IgD-negative memory B cell (primary cell): ENCODE results near the gene STMN1. TPM values are rescaled to one million over a fixed set of nuclear protein-coding genes. Genes with fewer than 3 reads are reported as not detected.
A peak's percentile ranks its signal among the peaks of the same experiment; 100 is the strongest.

Experiments
- H3K27ac Mint-ChIP-seq, 3 donors: one replicate each; pipeline ENCODE4 v1.8.0; 2020 to 2022; ENCODE audit warnings: mild to moderate bottlenecking in 3 of 3, mixed read lengths in 3 of 3, moderate library complexity in 1 of 3
- H3K27me3 Mint-ChIP-seq: one replicate; pipeline ENCODE4 v1.8.0; 2021; ENCODE audit warnings: mixed read lengths
- H3K36me3 Mint-ChIP-seq: one replicate; pipeline ENCODE4 v1.8.0; 2020; ENCODE audit warnings: mild to moderate bottlenecking, mixed read lengths
- H3K4me1 Mint-ChIP-seq, 3 donors: one replicate each; pipeline ENCODE4 v1.8.0; 2020 to 2022; ENCODE audit warnings: mixed read lengths in 3 of 3, mild to moderate bottlenecking in 1 of 3
- H3K4me3 Mint-ChIP-seq, 4 donors: one replicate each; pipeline ENCODE4 v1.8.0; 2020 to 2022; ENCODE audit warnings: mild to moderate bottlenecking in 4 of 4, mixed read lengths in 4 of 4, moderate library complexity in 3 of 4
- H3K9me3 Mint-ChIP-seq, 3 donors: one replicate each; pipeline ENCODE4 v1.8.0; 2020 to 2021; ENCODE audit warnings: mixed read lengths in 3 of 3, mild to moderate bottlenecking in 1 of 3
- polyA plus RNA-seq: library from polyadenylated mRNA; unstranded; fragments of 300-500 nt; fragmentation: Illumina TruSeq; gene quantifications from one replicate; pipeline ENCODE4 v1.2.3, GENCODE V29; 2021

Gene STMN1
- polyA plus RNA-seq, 1 donor from 2014 or later = 47.4 TPM

DNA sequence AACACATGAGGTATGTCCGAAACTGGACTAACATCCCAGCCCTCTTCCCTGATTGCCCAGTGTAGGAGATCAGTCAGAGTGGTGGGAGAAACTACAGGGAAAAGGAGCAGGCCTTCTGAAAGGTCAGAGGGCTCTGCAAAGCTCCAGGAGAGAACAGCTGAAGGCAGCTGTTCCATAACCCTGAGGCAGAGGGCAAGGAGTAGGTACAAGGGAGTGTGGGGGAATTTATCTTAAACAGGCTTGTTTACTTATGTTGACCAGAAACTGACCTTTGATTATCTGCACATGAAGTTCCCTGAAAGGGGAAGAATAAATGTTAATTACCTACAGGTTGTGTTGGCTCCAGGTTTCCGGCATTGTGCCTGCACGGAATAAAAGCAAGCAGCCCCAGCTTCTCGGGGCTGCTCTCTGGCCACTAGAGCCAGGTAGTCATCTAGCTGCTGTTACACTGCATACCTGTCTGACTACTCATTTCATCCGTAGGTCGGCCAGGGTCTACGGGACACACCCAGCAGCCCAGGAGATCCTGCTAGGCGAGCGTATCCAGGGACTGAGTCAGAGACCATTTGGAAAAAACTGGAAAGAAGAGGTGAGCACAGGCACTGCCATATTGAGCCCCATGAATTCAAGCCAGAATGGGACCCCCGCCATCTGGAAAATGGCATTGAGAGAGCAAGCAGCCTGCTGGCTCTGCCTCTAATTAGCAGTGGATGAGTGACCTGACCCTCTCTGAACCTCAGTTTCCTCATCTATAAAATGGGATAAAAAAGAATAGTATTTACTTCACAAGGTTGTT is 15.8 kb downstream of the STMN1 start:
- no peak overlapping the region for H3K27ac Mint-ChIP-seq
- peaks cover 4% of the 10 kb centered on the region for H3K36me3 Mint-ChIP-seq
- no peaks in the 10 kb centered on the region for H3K27me3 Mint-ChIP-seq
- no peaks in the 10 kb centered on the region for H3K9me3 Mint-ChIP-seq
- H3K4me3 Mint-ChIP-seq = no peak overlapping the region
- H3K4me1 Mint-ChIP-seq = peaks cover 3 to 6% (median 4%) of the 10 kb centered on the region in 3 donors

DNA sequence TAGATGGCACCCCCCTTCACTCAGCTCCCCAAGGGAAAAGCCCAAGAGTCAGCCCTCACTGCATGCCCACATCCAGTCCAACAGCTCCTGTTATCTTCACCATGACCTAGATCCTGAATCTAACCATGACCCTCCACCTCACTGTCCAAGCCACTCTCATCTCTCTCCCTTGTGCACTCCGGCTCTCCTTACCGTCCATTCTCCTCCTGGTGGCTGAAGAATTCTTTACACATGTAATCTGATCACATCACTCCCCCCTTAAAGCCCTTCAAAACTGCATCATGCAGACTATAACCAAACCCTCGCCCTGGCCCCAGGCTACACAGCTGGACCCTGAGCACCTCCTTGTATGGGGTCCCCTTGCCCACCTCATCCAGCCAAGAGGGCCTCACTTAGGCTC is 16.7 kb downstream of the STMN1 start:
- Mint-ChIP-seq H3K36me3 (peaks cover 2% of the 10 kb centered on the region), H3K27ac (peak overlapping the region in 1 of 3 donors; percentile 89), H3K4me1 (peaks cover 0 to 2% (median 0%) of the 10 kb centered on the region in 3 donors), H3K4me3 (peak overlapping the region in 1 of 4 donors; percentile 35), H3K9me3 (no peaks in the 10 kb centered on the region), H3K27me3 (no peaks in the 10 kb centered on the region)

DNA sequence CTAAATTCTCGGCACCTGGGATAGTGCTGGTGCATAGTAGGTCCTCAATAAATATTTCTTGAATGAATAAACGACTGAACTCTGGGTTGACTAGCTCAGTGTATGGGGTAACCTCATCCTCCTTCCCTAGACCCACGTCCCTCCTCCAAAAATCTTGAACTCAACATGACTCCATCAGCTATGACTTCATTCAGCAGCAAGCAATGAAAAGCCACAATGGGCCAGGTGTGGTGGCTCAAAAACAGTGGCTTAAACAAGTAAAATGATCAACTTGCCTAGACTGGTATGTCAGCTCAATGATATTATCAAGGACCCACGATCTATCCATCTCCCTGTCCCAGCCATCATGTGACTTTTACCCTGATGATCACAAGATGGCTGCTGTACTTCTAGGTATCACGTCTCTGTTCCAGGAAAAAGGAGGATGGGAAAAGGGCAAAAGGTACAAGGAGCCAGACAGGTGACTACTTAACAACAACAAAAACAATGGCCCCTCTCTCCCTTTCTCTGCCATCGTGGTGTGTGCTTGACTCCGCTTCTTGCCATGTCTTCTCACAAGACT is 17.7 kb downstream of the STMN1 start:
- H3K27ac Mint-ChIP-seq = no peak overlapping the region

DNA sequence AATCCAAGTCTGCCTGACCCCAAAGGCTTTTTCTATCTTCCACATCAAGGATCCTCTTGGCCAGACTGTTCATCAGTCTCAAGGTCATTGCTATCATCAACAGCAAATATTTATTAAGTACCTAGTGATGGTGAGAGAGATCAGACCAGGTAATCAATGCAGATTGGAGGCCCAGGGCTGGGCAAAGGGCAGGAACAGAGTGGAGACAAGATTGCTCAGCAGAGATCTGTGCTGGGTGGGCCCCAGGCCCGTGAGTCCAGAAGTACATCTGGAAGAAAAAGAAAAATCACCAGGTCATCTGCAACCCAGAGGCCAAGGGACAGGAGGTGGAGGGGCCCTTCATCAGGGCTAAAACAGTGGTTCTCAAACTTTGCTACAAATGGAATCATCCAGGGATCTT is 20.6 kb downstream of the STMN1 start:
- H3K27ac Mint-ChIP-seq = no peak overlapping the region
- H3K4me3 Mint-ChIP-seq = no peak overlapping the region
- peaks cover 2% of the 10 kb centered on the region for H3K36me3 Mint-ChIP-seq
- H3K9me3 Mint-ChIP-seq = no peaks in the 10 kb centered on the region
- peaks cover 0 to 2% (median 0%) of the 10 kb centered on the region in 3 donors for H3K4me1 Mint-ChIP-seq
- no peaks in the 10 kb centered on the region for H3K27me3 Mint-ChIP-seq

More for the DNA sequence above, 17.7 kb downstream of the STMN1 start:
- Mint-ChIP-seq H3K4me1 (peaks cover 0 to 2% (median 0%) of the 10 kb centered on the region in 3 donors), H3K4me3 (no peak overlapping the region), H3K27me3 (no peaks in the 10 kb centered on the region), H3K9me3 (no peaks in the 10 kb centered on the region), H3K36me3 (peaks cover 2% of the 10 kb centered on the region)

DNA sequence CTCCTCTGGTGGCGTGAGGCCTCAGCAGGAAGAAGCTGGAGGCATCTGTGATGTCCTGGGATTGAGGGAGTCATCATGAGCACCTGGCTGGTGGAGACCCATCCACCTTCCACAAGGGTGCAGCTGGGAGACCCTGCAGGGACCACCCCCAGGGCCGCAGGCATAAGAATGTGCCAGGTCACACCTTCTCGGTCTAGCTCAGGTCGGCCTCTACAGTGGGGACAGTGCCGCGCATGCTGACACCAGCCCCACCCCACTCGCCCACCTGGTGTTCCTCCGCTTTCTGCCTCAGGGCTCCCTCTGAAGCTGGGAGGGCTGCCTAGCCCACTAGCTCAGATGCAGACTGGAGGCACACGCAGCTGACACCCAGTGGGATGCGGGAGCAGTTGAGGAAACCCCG is 25.0 kb downstream of the STMN1 start:
- Mint-ChIP-seq H3K4me1 (peaks cover 0 to 3% (median 0%) of the 10 kb centered on the region in 3 donors), H3K9me3 (no peaks in the 10 kb centered on the region), H3K27me3 (no peaks in the 10 kb centered on the region), H3K36me3 (no peaks in the 10 kb centered on the region), H3K27ac (no peak overlapping the region), H3K4me3 (no peak overlapping the region)

DNA sequence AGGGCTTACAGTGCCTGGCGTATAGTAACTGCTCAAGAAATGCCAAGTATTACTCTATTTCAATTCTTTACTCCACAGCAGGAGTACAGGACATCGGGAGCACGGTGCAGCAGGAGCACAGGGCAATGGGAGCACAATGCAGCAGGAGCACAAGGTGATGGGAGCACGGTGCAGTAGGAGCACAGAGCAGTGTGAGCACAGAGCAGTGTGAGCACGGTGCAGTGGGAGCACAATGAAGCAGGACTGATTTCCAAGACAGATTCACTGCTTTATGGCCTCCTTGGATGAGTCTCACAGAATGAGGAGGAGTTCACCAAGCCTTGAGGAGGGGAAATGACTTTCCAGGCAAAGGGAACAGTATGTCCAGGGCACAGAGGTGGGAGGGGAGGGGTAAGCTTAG is 25.7 kb downstream of the STMN1 start:
- Mint-ChIP-seq H3K36me3 (no peaks in the 10 kb centered on the region), H3K4me1 (peaks cover 0 to 3% (median 0%) of the 10 kb centered on the region in 3 donors), H3K4me3 (no peak overlapping the region), H3K9me3 (no peaks in the 10 kb centered on the region), H3K27me3 (no peaks in the 10 kb centered on the region), H3K27ac (no peak overlapping the region)

DNA sequence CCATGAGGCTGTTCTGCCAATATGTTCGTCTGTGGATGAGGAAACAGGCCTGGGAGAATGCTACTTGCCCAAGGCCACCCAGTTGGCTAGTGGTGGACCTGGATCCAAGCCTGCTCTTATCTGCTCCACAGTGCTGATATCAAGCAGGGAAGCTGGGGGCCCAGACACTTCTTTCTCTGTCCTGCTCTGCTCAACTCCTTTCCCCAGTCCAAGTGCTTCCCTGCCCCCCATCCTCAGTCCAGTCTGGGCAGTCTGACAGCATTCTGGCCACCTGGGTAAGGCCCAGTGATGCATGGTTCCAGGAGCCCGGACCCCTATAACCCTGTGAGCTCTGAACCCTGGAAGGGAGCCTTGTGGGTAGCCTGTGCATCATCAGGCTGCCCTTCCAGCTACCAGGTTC is 26.5 kb downstream of the STMN1 start:
- Mint-ChIP-seq H3K9me3 (no peaks in the 10 kb centered on the region), H3K27ac (no peak overlapping the region), H3K27me3 (no peaks in the 10 kb centered on the region), H3K4me3 (no peak overlapping the region), H3K4me1 (peaks cover 0 to 6% (median 0%) of the 10 kb centered on the region in 3 donors), H3K36me3 (no peaks in the 10 kb centered on the region)

DNA sequence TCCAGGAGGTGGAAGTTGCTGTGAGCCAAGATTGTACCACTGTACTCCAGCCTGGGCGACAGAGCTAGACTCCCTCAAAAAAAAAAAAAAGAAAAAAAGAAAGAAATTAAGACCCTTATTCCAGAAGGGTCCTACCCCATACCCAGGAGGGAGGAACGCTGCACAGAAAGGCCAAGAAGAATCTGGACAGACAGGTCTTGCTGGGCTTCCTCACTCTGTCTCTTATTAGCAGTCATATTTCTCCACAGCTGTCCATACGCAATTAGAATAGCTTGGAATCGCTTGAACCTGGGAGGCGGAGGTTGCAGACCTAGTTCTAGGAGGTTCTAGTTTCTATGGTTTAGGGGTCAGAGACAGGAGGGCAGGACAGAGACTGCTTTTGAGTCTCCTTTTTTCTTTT is 27.5 kb downstream of the STMN1 start:
- H3K4me1 Mint-ChIP-seq = peaks cover 0 to 8% (median 0%) of the 10 kb centered on the region in 3 donors
- no peaks in the 10 kb centered on the region for H3K27me3 Mint-ChIP-seq
- H3K9me3 Mint-ChIP-seq = no peaks in the 10 kb centered on the region
- no peak overlapping the region for H3K27ac Mint-ChIP-seq
- no peak overlapping the region for H3K4me3 Mint-ChIP-seq
- no peaks in the 10 kb centered on the region for H3K36me3 Mint-ChIP-seq

DNA sequence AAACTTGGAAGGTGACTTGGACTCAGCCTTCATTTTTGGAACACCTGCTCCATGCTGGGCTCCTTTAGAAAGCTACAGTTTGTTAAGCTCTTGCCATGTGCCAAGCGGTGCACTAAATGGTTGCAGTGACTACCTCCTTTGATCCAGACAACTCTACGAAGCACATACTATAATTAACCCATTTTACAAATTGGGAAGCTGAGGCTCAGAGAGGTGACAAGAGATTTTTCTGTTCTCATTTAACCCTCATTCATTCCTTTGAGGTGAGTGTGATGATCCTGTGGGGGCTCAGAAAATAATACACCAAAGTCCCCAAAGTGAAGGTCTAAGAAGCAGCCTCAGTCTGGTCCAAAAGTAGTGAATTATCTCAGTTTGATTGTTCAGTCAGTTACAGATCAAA is 29.1 kb downstream of the STMN1 start:
- H3K27me3 Mint-ChIP-seq = no peaks in the 10 kb centered on the region
- no peaks in the 10 kb centered on the region for H3K9me3 Mint-ChIP-seq
- no peak overlapping the region for H3K27ac Mint-ChIP-seq
- no peaks in the 10 kb centered on the region for H3K36me3 Mint-ChIP-seq
- H3K4me1 Mint-ChIP-seq = peaks cover 9 to 22% (median 12%) of the 10 kb centered on the region in 3 donors
- H3K4me3 Mint-ChIP-seq = peak overlapping the region in 1 of 4 donors; percentile 64

DNA sequence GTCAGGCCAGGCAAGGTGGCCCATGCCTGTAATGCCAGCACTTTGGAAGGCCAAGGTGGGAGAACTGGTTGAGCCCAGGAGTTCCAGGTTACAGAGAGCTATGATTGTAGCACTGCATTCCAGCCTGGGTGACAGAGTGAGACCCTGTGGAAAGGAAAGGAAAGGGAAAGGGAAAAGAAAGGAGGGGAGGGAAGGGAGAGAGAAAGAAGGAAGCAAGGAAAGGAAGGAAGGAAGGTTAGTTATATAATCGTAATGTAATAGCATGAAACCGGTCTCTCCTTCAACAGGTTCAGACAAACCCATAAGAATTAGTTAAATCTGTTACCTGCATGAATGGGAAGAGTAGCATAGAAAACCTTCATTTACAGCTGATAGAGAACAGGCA is 29.5 kb downstream of the STMN1 start:
- no peaks in the 10 kb centered on the region for H3K9me3 Mint-ChIP-seq
- H3K4me1 Mint-ChIP-seq = peaks cover 9 to 22% (median 12%) of the 10 kb centered on the region in 3 donors
- no peaks in the 10 kb centered on the region for H3K36me3 Mint-ChIP-seq
- H3K27me3 Mint-ChIP-seq = no peaks in the 10 kb centered on the region
- peak overlapping the region in 1 of 3 donors; percentile 60 for H3K27ac Mint-ChIP-seq
- peak overlapping the region in 2 of 4 donors; percentile 70 to 84 for H3K4me3 Mint-ChIP-seq

DNA sequence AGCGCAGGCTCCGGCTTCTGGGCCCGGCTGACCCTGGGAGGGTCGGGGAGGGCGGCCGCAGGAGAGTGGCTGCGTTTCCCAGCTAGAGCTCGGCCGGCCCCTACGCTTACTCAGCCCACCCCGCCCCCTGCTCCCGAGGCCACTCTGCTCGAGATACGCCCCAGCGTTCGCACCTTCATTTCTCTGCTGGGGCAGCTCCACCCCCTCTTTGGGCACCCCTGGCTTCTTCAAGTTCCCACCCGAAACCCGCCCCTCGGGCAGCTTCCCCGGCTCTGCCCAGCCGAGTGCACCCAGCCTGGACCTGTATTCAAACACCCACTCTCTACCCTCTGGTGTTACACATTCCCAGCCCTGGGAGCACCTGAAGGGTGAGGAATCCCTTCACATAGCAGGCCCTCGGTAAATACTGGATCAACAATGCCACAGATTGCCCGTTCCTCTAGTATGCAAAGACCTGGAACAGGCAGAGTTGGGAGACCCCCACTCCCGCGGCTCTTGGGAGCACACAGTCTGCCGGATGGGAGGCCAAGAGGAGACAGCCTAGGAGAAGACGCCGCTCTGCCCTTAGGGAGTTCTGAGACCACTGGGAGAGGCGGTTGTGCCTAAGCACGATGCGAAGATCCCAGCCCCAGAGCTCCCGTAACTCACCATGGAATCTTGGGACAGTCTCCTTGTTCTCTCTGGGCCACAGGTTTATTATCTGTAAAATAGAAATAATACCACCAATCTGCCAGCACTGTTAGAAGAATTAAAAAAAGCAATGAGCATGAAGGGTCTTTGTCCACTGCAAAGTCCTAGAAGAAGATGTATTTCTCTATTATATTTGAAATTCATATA is 30.1 kb downstream of the STMN1 start:
- H3K36me3 Mint-ChIP-seq = no peaks in the 10 kb centered on the region
- no peaks in the 10 kb centered on the region for H3K27me3 Mint-ChIP-seq
- H3K4me1 Mint-ChIP-seq = peaks cover 9 to 26% (median 12%) of the 10 kb centered on the region in 3 donors
- H3K9me3 Mint-ChIP-seq = no peaks in the 10 kb centered on the region
- H3K27ac Mint-ChIP-seq = peak overlapping the region in 1 of 3 donors; percentile 60
- peak overlapping the region; percentile 70 to 86 (median 80) for H3K4me3 Mint-ChIP-seq

DNA sequence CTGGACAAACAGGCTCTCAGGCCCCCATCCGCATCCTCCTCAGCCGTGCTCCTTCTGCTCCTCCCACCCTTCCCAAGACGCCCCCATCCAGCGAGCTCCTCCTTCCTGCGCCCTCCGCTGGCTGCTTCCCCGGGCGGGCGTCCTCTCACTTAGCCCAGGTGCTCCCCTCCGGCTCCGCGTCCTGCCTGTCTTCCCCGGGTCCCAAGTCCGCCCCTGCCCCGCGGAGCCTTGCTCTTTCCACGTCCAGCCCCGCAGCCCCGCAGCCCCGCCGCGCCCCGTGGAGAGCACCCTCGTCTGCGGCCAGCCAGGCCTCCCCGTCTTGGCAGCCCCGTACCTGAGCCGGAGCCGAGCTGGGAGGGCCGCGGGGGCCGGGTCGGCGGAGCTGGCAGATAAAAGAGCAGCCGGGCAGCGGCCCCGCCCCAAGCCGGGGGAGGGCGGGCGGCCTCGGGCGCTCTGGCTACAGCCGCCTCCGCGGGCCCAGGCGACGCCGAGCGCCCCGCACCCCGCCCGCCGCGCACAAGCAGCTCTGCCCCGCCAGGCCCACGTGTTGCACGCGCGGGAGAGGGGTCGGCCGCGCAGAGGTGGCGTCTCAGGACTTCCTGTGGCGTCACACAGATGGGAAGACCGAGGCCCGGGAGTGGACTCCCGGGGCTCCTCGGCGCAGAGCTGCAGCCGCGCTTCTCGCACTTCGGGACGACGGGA is 30.9 kb downstream of the STMN1 start, which contains the start of gene PAQR7:
TSS of gene PAQR7 (minus strand) at position 555 of the 702 bp plus-strand sequence. CDS start 11,869 bp downstream, outside the sequence.
- H3K27ac Mint-ChIP-seq = peak within 1 kb of the TSS in 1 of 3 donors; percentile 60
- H3K27me3 Mint-ChIP-seq = no peaks in the 10 kb centered on the region
- no peaks in the 10 kb centered on the region for H3K36me3 Mint-ChIP-seq
- no peaks in the 10 kb centered on the region for H3K9me3 Mint-ChIP-seq
- H3K4me1 Mint-ChIP-seq = peaks cover 9 to 27% (median 12%) of the 10 kb centered on the region in 3 donors
- peak within 1 kb of the TSS; percentile 84 to 96 (median 88) for H3K4me3 Mint-ChIP-seq

DNA sequence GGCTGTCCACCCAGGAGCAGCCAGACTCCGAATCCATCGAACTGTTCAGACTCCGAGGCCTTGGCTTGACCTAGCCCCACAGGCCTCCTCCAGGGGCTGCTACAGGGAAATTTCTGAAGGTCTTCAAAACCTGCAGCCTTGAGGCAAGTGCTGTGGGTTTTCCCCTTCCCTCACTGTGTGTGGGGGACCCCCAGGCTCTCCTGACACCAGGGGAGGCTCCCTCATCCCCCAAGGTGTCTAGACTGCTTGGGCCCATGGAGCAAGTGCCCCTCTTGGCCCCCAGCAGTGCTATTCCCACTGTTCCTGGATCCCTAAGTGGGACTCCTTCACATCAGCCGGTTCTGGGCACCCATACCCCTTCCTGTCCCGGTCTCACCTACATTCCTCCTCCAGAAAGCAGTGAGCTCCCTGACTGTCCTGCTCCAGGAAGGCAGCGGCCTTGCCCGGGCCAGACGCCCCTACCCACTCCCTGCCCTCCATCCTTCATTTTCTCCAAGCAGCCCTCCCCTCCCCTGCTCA is 31.5 kb downstream of the STMN1 start:
- Mint-ChIP-seq H3K27me3 (no peaks in the 10 kb centered on the region), H3K4me1 (peaks cover 9 to 26% (median 12%) of the 10 kb centered on the region in 3 donors), H3K27ac (no peak overlapping the region), H3K9me3 (no peaks in the 10 kb centered on the region), H3K36me3 (no peaks in the 10 kb centered on the region), H3K4me3 (peak overlapping the region; percentile 82 to 96 (median 88))

DNA sequence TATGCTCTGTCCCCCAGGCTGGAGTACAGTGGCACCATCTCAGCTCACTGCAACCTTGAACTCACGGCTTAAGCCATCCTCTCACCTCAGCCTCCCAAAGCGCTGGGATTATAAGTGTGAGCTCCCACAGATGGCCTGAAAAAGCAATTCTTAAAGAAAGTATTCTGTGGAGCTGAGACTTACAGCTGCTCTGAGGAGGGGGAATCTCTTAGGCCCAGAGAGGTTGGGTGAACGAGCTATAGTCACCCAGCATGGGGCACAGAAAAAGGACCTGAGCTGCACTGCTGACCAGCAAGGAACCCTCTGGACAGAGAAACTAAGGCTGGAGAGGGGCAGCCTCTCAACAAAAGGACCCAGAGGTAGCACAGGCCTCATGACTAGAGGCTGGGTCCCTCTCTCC is 32.0 kb downstream of the STMN1 start:
- Mint-ChIP-seq H3K4me1 (peaks cover 9 to 26% (median 12%) of the 10 kb centered on the region in 3 donors), H3K4me3 (peak overlapping the region in 2 of 4 donors; percentile 17 to 84), H3K27ac (no peak overlapping the region), H3K36me3 (no peaks in the 10 kb centered on the region), H3K27me3 (no peaks in the 10 kb centered on the region), H3K9me3 (no peaks in the 10 kb centered on the region)
